H1 (cell line): ENCODE data around the gene FXYD7. TPM values are rescaled to one million over a fixed set of nuclear protein-coding genes. Genes with fewer than 3 reads are reported as not detected.

Experiments
- CTCF ChIA-PET: fragments of 300-600 bp; sonication (Branson Sonifier 250); formaldehyde crosslinking; loops from one replicate; lab custom pipeline; 2021; ENCODE audit not compliant: partially characterized antibody; lab: Charles Lee
- POLR2A ChIA-PET: fragments of 300-600 bp; sonication (Branson Sonifier 250); formaldehyde crosslinking; loops from one replicate; lab custom pipeline; 2021; ENCODE audit warnings: inconsistent platforms; ENCODE audit not compliant: partially characterized antibody; lab: Charles Lee
- DNase-seq, 2 experiments: peaks; one replicate each; pipeline versions ENCODE4 v3.0.0 to v3.0.0-alpha.2; 2010 to 2022; ENCODE audit warnings: low spot score in 2 of 2, low read depth in 1 of 2, mixed read lengths in 1 of 2
- FAIRE-seq: peaks from 2 replicates; lab custom pipeline; 2011; peaks lifted over from hg19 to GRCh38; lab: Jason Lieb, UNC
- H2AFZ ChIP-seq: 2 replicates; pipeline ENCODE4 v1.8.1; 2012; ENCODE audit warnings: low read length, inconsistent platforms
- H2AK5ac ChIP-seq: 2 replicates; pipeline ENCODE4 v1.6.1; 2013; ENCODE audit warnings: low read depth, low read length
- H2BK120ac ChIP-seq: replicated peaks from 2 replicates; pipeline ENCODE3; 2013; ENCODE audit warnings: low read depth, low read length, inconsistent platforms
- H2BK12ac ChIP-seq: 2 replicates; pipeline ENCODE4 v1.6.1; 2013; ENCODE audit warnings: low read depth, low read length
- H2BK15ac ChIP-seq: 2 replicates; pipeline ENCODE4 v1.6.1; 2013; ENCODE audit warnings: low read length
- H2BK20ac ChIP-seq: 2 replicates; pipeline ENCODE4 v1.6.1; 2013; ENCODE audit warnings: low read length
- H2BK5ac ChIP-seq: 2 replicates; pipeline ENCODE4 v1.6.1; 2013; ENCODE audit warnings: low read depth, low read length
- H3K14ac ChIP-seq: 2 replicates; pipeline ENCODE4 v1.6.1; 2013; ENCODE audit warnings: inconsistent platforms; ENCODE audit not compliant: insufficient read length
- H3K18ac ChIP-seq: 2 replicates; pipeline ENCODE4 v1.6.1; 2013; ENCODE audit warnings: low read length; ENCODE audit errors: extremely low read depth
- H3K23ac ChIP-seq: 2 replicates; pipeline ENCODE4 v1.6.1; 2013; ENCODE audit warnings: inconsistent platforms; ENCODE audit not compliant: insufficient read length
- H3K23me2 ChIP-seq: 2 replicates; pipeline ENCODE4 v1.6.1; 2013; ENCODE audit warnings: low read depth, low read length
- H3K27ac ChIP-seq: 2 replicates; pipeline ENCODE4 v1.6.1; 2011; ENCODE audit warnings: low read depth, low read length, inconsistent platforms
- H3K27me3 ChIP-seq, 4 experiments: replicated peaks in 1 of 4; 1 replicate in 1 of 4; 2 replicates in 3 of 4; pipeline versions ENCODE4 v1.6.1 to v1.8.1; 2011 to 2013; ENCODE audit warnings: low read length in 3 of 4, mild to moderate bottlenecking in 3 of 4, inconsistent platforms in 2 of 4, mixed read lengths in 2 of 4, moderate library complexity in 1 of 4; ENCODE audit not compliant: control insufficient read depth in 3 of 4, insufficient read depth in 3 of 4; ENCODE audit errors: extremely low read depth in 1 of 4
- H3K36me3 ChIP-seq, 4 experiments: 2 replicates each; pipeline versions ENCODE4 v1.6.1 to v1.8.1; 2011 to 2013; ENCODE audit warnings: mild to moderate bottlenecking in 4 of 4, low read length in 3 of 4, moderate library complexity in 2 of 4, control low read depth in 1 of 4, inconsistent platforms in 1 of 4; ENCODE audit not compliant: insufficient read depth in 4 of 4, control insufficient read depth in 2 of 4
- H3K4ac ChIP-seq: replicated peaks from 2 replicates; pipeline ENCODE3; 2013; ENCODE audit warnings: low read length, low read depth, mixed read lengths, inconsistent platforms; ENCODE audit not compliant: insufficient read length
- H3K4me1 ChIP-seq, 4 experiments: replicated peaks in 1 of 4; 1 replicate in 1 of 4; 2 replicates in 3 of 4; pipeline versions ENCODE4 v1.6.1 to v1.8.1; 2011 to 2013; ENCODE audit warnings: low read length in 3 of 4, inconsistent platforms in 2 of 4, mixed read lengths in 1 of 4; ENCODE audit not compliant: insufficient read depth in 4 of 4, control insufficient read depth in 3 of 4
- H3K4me2 ChIP-seq, 2 experiments: 2 replicates each; pipeline versions ENCODE4 v1.6.1 to v1.8.1; 2011 to 2013; ENCODE audit warnings: low read depth in 2 of 2, low read length in 2 of 2, control low read depth in 1 of 2, inconsistent platforms in 1 of 2, mild to moderate bottlenecking in 1 of 2; ENCODE audit not compliant: insufficient read depth in 1 of 2
- H3K4me3 ChIP-seq, 4 experiments: fragments of 200-600, 300-600 bp in 1 of 4; sonication (generic), shearing (Covaris generic), sonication (Bioruptor Twin) in 1 of 4; 2 replicates each; pipeline versions ENCODE4 v1.5.1 to v1.8.1; 2011 to 2016; ENCODE audit warnings: low read length in 4 of 4, low read depth in 3 of 4, control low read depth in 2 of 4, inconsistent platforms in 2 of 4, mild to moderate bottlenecking in 2 of 4, mixed read lengths in 1 of 4, moderate library complexity in 1 of 4; ENCODE audit not compliant: insufficient read depth in 2 of 4; ENCODE audit errors: extremely low read depth in 1 of 4
- H3K56ac ChIP-seq: replicated peaks from 2 replicates; pipeline ENCODE3; 2013; ENCODE audit warnings: low read depth, mild to moderate bottlenecking, mixed read lengths, low read length, inconsistent platforms; ENCODE audit not compliant: insufficient read length
- H3K79me1 ChIP-seq: 2 replicates; pipeline ENCODE4 v1.6.1; 2013; ENCODE audit warnings: low read depth, low read length, control low read depth
- H3K79me2 ChIP-seq, 2 experiments: 2 replicates each; pipeline versions ENCODE4 v1.6.1 to v1.8.1; 2012 to 2013; ENCODE audit warnings: low read length in 2 of 2, mild to moderate bottlenecking in 2 of 2, inconsistent platforms in 1 of 2; ENCODE audit not compliant: insufficient read depth in 2 of 2, control insufficient read depth in 1 of 2
- H3K9ac ChIP-seq, 4 experiments: replicated peaks in 1 of 4; 1 replicate in 1 of 4; 2 replicates in 3 of 4; pipeline versions ENCODE4 v1.6.1 to v1.8.1; 2011 to 2013; ENCODE audit warnings: low read depth in 3 of 4, low read length in 3 of 4, control low read depth in 2 of 4, mild to moderate bottlenecking in 2 of 4, moderate library complexity in 2 of 4, inconsistent platforms in 1 of 4; ENCODE audit errors: extremely low read depth in 1 of 4
- H3K9me3 ChIP-seq, 2 experiments: 2 replicates each; pipeline versions ENCODE4 v1.6.1 to v1.8.1; 2012 to 2013; ENCODE audit warnings: mild to moderate bottlenecking in 2 of 2, moderate library complexity in 2 of 2, control low read depth in 1 of 2, inconsistent platforms in 1 of 2, low read depth in 1 of 2, low read length in 1 of 2, mixed read lengths in 1 of 2; ENCODE audit not compliant: insufficient read depth in 2 of 2
- H4K20me1 ChIP-seq, 2 experiments: replicated peaks in 1 of 2; 2 replicates each; pipeline versions ENCODE3 to v1.8.1; 2011 to 2013; ENCODE audit warnings: inconsistent platforms in 2 of 2, low read length in 2 of 2, mild to moderate bottlenecking in 1 of 2; ENCODE audit not compliant: insufficient read depth in 2 of 2, control insufficient read depth in 1 of 2
- H4K5ac ChIP-seq: 2 replicates; pipeline ENCODE4 v1.6.1; 2013; ENCODE audit warnings: low read length, low read depth, mixed read lengths, inconsistent platforms; ENCODE audit not compliant: insufficient read length
- H4K8ac ChIP-seq: 2 replicates; pipeline ENCODE4 v1.8.0; 2013; ENCODE audit warnings: mild to moderate bottlenecking, moderate library complexity, low read length, inconsistent platforms; ENCODE audit not compliant: insufficient read depth; ENCODE audit errors: extremely low read depth
- H4K91ac ChIP-seq: replicated peaks from 2 replicates; pipeline ENCODE3; 2013; ENCODE audit warnings: low read length, mixed read lengths, inconsistent platforms; ENCODE audit not compliant: insufficient read length
- CTBP2 ChIP-seq: IDR thresholded peaks from 2 replicates; pipeline ENCODE4 v1.7.0; 2011; ENCODE audit warnings: borderline replicate concordance, mild to moderate bottlenecking, moderate library complexity, mixed read lengths, low read length; ENCODE audit not compliant: insufficient read depth, insufficient read length
- EGR1 ChIP-seq: IDR thresholded peaks from 2 replicates; pipeline ENCODE4 v1.6.1; 2011; ENCODE audit warnings: low read depth, low read length, borderline replicate concordance
- EZH2 ChIP-seq: fragments of 200-600 bp; sonication (generic); IDR thresholded peaks from 2 replicates; pipeline ENCODE4 v1.7.1; 2012; ENCODE audit warnings: low read depth, mild to moderate bottlenecking, moderate library complexity, low read length, inconsistent platforms; ENCODE audit not compliant: severe bottlenecking
- SIN3A ChIP-seq, 2 experiments: IDR thresholded peaks in 1 of 2; conservative IDR thresholded peaks in 1 of 2; 2 replicates each; pipeline ENCODE4 v1.6.1; 2011 to 2012; ENCODE audit warnings: low read length in 2 of 2, improper control_type of control experiment in 1 of 2, low read depth in 1 of 2, mild to moderate bottlenecking in 1 of 2
- SIRT6 ChIP-seq: IDR thresholded peaks from one replicate; pipeline ENCODE4 v1.7.1; 2012; ENCODE audit warnings: low read length, inconsistent platforms
- TAF1 ChIP-seq: IDR thresholded peaks from 2 replicates; pipeline ENCODE4 v1.6.1; 2011; ENCODE audit warnings: mild to moderate bottlenecking, low read depth, low read length
- TAF7 ChIP-seq: optimal IDR thresholded peaks from 2 replicates; pipeline ENCODE3; 2011; ENCODE audit warnings: low read depth, mild to moderate bottlenecking, inconsistent platforms, low read length, moderate library complexity, borderline replicate concordance
- USF2 ChIP-seq: IDR thresholded peaks from 2 replicates; pipeline ENCODE4 v1.6.1; 2011; ENCODE audit warnings: low read length, improper control_type of control experiment
- ZNF274 ChIP-seq: IDR thresholded peaks from 2 replicates; pipeline ENCODE4 v1.7.0; 2012; ENCODE audit warnings: low read length, borderline replicate concordance; ENCODE audit errors: extremely low read depth
- WGBS, 2 experiments: shearing (Covaris generic) in 1 of 2; methylation state at CpG; one replicate each; pipeline versions ENCODE4 v1.1.6 to v1.1.7; 2013 to 2015; ENCODE audit warnings: low lambda C conversion rate in 2 of 2, mixed read lengths in 2 of 2, inconsistent platforms in 1 of 2, low coverage in 1 of 2, missing lambda C conversion rate in 1 of 2; ENCODE audit not compliant: insufficient replicate concordance in 2 of 2, insufficient coverage in 1 of 2, insufficient read length in 1 of 2; ENCODE audit errors: extremely low coverage in 1 of 2, missing lambda C conversion rate in 1 of 2; 5-methylcytosine and 5-hydroxymethylcytosine counted together
- polyA plus RNA-seq, 7 experiments: library from polyadenylated mRNA; depleted of rRNA in 3 of 7; stranded (reverse) in 5 of 7; unstranded in 2 of 7; fragments of >200 nt in 5 of 7; fragments of 200-250 nt in 2 of 7; gene quantifications; 1 replicate in 5 of 7; 2 replicates in 1 of 7; 4 replicates in 1 of 7; pipeline versions ENCODE4 v1.2.1 to v1.2.3, GENCODE V29; 2011 to 2013; ENCODE audit warnings: missing spikeins in 2 of 7, mixed read lengths in 2 of 7
- total RNA-seq: library from RNA; stranded (reverse); fragmentation: NEBNext Ultra II Directional; extraction: Animal tissue kit (Norgen Biotek cat#: 25700); gene quantifications from 2 replicates; pipeline ENCODE4 v1.2.1, GENCODE V29; 2021

FXYD7 gene
- total and polyA plus RNA-seq, 2 of the 8 experiments (the other 6 are each of a cell fraction or from before 2014, with no cell fraction given), result 12.1 to 14.3 TPM

DNA sequence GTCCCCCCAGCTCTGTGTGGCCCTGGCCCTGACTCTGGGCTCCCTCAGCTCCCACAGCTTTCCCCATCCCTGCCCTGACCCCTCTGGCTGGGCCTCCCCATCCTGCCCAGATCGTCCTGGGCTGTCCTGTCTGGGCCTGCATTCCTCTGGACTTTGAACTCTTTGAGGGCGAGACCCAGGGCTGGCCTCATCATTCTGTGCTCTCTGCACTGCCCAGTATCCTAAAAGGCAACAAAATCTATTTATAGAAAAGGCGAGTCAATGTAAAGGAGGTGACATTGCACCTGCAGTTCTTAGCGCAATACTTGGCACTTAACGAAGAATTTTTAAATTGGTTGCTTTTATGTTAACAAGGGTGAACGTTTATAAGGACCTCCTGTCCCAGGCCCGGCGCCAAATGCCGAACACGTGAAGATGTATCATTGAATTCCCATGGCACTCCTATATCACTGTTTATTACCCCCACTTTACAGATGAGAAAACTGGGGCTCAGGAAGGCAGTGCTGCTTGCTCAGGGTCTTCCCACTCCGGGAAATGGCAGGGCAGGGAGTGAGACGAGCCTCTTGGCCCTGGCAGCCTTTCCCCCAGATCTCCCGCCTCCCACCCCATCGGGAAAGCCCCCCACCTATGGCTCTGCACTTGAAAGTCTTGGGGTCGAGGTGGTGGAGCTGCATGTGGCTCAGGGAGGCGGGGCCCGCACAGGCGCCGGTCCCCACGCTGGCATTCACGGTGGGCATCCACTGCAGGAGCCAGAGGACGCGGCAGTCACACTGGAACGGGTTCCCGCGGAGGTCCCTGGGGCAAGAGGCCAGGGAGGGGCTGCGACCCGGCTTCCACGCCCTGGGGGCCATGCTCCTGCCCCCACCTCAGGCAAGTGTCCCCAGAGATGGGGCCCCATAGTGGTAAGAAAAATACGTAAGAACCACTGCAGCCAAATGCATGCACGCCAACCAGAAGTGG is 12.0 kb upstream of the FXYD7 start:
- H3K36me3 ChIP-seq, result no peaks in the 10 kb centered on the region
- no peak overlapping the region for H2AK5ac ChIP-seq
- H3K79me2 ChIP-seq, result no peaks in the 10 kb centered on the region
- CTCF ChIA-PET, result interaction anchor here (0.8 to 1.6 kb wide), 2 partner anchors 14 to 16 kb away, joined by 3 read pairs; no protein-coding TSS in a partner anchor
- H4K8ac ChIP-seq, result no peak overlapping the region
- H3K27me3 ChIP-seq, result no peaks in the 10 kb centered on the region; a peak in 1 of 7 replicates
- H2BK5ac ChIP-seq, result no peak overlapping the region
- H2BK120ac ChIP-seq, result no peak overlapping the region
- no peak overlapping the region for H3K18ac ChIP-seq
- H4K5ac ChIP-seq, result no peak overlapping the region
- H3K9me3 ChIP-seq, result no peaks in the 10 kb centered on the region
- no peak overlapping the region for H3K4me2 ChIP-seq
- H3K79me1 ChIP-seq, result no peaks in the 10 kb centered on the region
- H3K9ac ChIP-seq, result no peak overlapping the region
- no peak overlapping the region for H3K23ac ChIP-seq
- no peak overlapping the region for H2BK12ac ChIP-seq
- no peak overlapping the region for H2AFZ ChIP-seq
- peaks cover 4% of the 10 kb centered on the region for H3K23me2 ChIP-seq
- POLR2A ChIA-PET, result interaction anchor here (0.6 kb wide), 1 partner anchor 19 kb away, joined by 3 read pairs; no protein-coding TSS in a partner anchor
- H4K91ac ChIP-seq, result no peak overlapping the region
- no peaks in the 10 kb centered on the region for H4K20me1 ChIP-seq
- no peak for DNase-seq
- H3K4me1 ChIP-seq, result peaks cover 3 to 11% (median 6%) of the 10 kb centered on the region in 4 experiments; a peak in 5 of 7 replicates
- H3K27ac ChIP-seq, result no peak overlapping the region
- no peak for FAIRE-seq
- no peak overlapping the region for H3K4me3 ChIP-seq
- H3K14ac ChIP-seq, result no peak overlapping the region
- 87% methylated on average over 22 of the region's 31 CpGs; no CpG with 5 or more reads in 1 of the 2 experiments for WGBS, 2 experiments
- H2BK15ac ChIP-seq, result 0 out of 2 replicates have a peak overlapping the region, but pooled peaks have one; percentile 3
- H3K56ac ChIP-seq, result no peak overlapping the region
- H3K4ac ChIP-seq, result no peak overlapping the region
- H2BK20ac ChIP-seq, result no peak overlapping the region
- TF ChIP-seq USF2, result no peak
- TF ChIP-seq SIN3A (conservative IDR thresholded peaks at IDR 0.05 in 1 of 2, IDR thresholded peaks at IDR 0.05 in 1 of 2; ENCODE audit: low read depth in 1 of 2, low read length in 2 of 2), result no peak
- no peak for TF ChIP-seq TAF1
- TF ChIP-seq CTBP2, result no peak
- TF ChIP-seq ZNF274, result no peak
- no peak for TF ChIP-seq SIRT6
- TF ChIP-seq EZH2, result no peak
- TF ChIP-seq EGR1, result no peak
- TF ChIP-seq TAF7, result no peak
